Right cardiac atrium (tissue), 5 donors: ENCODE results near the gene EGLN2. TPM values are rescaled to one million over a fixed set of nuclear protein-coding genes. Genes with fewer than 3 reads are reported as not detected.
"Not testable (repeated sequence)": the region's sequence is repeated elsewhere in the genome, so short reads cannot be mapped to it uniquely, and the experiment has no call there.

ENCODE experiments used
- ATAC-seq, 2 donors: fragments of 200-7000 bp; cut with Tn5 transposase; one replicate each; pipeline versions ENCODE4 v1.8.0 to v1.9.1; 2020; ENCODE audit warnings: moderate library complexity in 2 of 2, mild to moderate bottlenecking in 1 of 2
- DNase-seq, 3 donors: peaks; one replicate each; pipeline ENCODE4 v3.0.0-alpha.2; 2020
- H3K27ac ChIP-seq: one replicate; pipeline ENCODE4 v1.5.1; 2013; ENCODE audit warnings: mild to moderate bottlenecking, low read length, control low read depth, moderate library complexity
- H3K27me3 ChIP-seq: one replicate; pipeline ENCODE4 v1.6.1; 2013; ENCODE audit not compliant: control insufficient read depth, insufficient read depth
- H3K4me1 ChIP-seq: one replicate; pipeline ENCODE4 v1.6.1; 2013; ENCODE audit warnings: low read length; ENCODE audit not compliant: control insufficient read depth, insufficient read depth
- H3K4me3 ChIP-seq: one replicate; pipeline ENCODE4 v1.5.1; 2013; ENCODE audit warnings: low read length, control low read depth
- H3K9me3 ChIP-seq: one replicate; pipeline ENCODE4 v1.6.1; 2013; ENCODE audit warnings: low read length; ENCODE audit not compliant: control insufficient read depth
- WGBS: extraction: QIAGEN DNeasy Blood & Tissue Kit; methylation state at CpG from one replicate; pipeline ENCODE4 v1.1.7; 2013; 5-methylcytosine and 5-hydroxymethylcytosine counted together
- intact Hi-C, 4 donors: fragments of 100-400 bp; cut with DNase I; formaldehyde crosslinking; loops; one replicate each; pipeline versions ENCODE4 v1.11.0 to v1.14.0; 2022 to 2023
- polyA plus RNA-seq: library from polyadenylated mRNA; stranded (reverse); fragments of 200-250 nt; gene quantifications from one replicate; pipeline ENCODE4 v1.2.3, GENCODE V29; 2013
- total RNA-seq, 4 donors: library from RNA; stranded (reverse); fragmentation: NEBNext Ultra II Directional; extraction: Animal tissue kit (Norgen Biotek cat#: 25700); gene quantifications; one replicate each; pipeline ENCODE4 v1.2.1, GENCODE V29; 2021
- donor health status: healthy with polysubstance abuse.
- donor health status: DM: no; HTN: yes; CAD: no.
- donor health status: DM: no; HTN: no; CAD: no.
- donor health status: DM: no; HTN: yes; CAD: no; lungs with severe emphysema.
- donor health status: DM: yes; HTN: yes; CAD: no.

The EGLN2 gene
- total and polyA plus RNA-seq, 5 donors: 52.3 to 75.2 (median 56.1) TPM

DNA sequence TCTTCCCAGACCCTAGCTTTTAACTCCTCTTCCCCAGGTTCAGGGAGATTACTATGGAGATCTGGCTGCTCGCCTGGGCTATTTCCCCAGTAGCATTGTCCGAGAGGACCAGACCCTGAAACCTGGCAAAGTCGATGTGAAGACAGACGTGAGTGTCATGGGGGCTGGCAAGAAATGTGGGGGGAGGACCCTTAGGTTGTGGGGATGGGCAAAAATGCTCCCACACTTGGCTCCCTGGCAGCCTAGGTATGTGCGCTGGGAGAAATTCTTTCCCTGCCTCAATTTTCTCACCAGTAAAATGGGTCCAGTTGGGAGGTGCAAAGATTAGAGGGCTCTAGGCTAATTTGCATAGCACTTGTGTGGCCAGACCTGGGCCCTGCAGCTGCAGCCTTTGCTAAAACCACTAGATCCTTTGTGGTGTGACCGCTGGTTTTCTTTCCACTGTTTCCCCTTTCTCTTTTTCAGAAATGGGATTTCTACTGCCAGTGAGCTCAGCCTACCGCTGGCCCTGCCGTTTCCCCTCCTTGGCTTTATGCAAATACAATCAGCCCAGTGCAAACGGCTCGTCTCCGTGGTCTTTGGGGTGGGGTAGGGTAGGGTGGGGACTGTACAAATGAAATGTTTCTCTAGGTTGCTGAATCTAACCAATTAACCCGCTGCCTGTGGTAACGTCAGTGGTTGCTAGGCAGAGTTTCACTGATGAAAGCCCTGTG, 21.9 kb upstream of the EGLN2 start:
- Histone ChIP-seq H3K4me1 (peaks cover 4% of the 10 kb centered on the region), H3K4me3 (peak overlapping the region; percentile 65), H3K9me3 (no peaks in the 10 kb centered on the region), H3K27ac (peak overlapping the region; percentile 99), H3K27me3 (no peaks in the 10 kb centered on the region)
- DNase-seq (peak; percentile 83 to 92 (median 90)), ATAC-seq (peak; percentile 88 to 89)
- WGBS: 12% methylated on average over 13 of the region's 13 CpGs
- intact Hi-C loops: no loop called here

DNA sequence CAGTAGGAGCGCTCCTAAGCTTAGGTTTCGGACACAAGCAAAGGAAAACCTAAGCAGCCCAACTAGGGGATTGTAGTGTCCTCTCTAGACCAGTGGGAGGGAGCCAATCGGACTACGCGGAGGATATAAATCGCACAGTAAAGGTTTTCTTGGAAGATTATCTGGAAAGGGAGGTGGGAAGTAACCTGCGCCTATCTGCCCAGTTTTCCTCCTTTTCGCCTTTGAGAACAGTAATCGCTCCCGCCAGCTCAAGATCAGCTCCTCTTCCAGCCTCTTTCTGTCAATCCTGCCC, 21.4 kb upstream of the EGLN2 start:
- peaks cover 4% of the 10 kb centered on the region for H3K4me1 ChIP-seq
- ATAC-seq (no peak), DNase-seq (no peak)
- no peaks in the 10 kb centered on the region for H3K9me3 ChIP-seq
- under 1% methylated on average over 10 of the region's 10 CpGs for WGBS
- H3K27me3 ChIP-seq: no peaks in the 10 kb centered on the region
- intact Hi-C loops: no loop called here
- peak overlapping the region; percentile 65 for H3K4me3 ChIP-seq
- peak overlapping the region; percentile 99 for H3K27ac ChIP-seq

DNA sequence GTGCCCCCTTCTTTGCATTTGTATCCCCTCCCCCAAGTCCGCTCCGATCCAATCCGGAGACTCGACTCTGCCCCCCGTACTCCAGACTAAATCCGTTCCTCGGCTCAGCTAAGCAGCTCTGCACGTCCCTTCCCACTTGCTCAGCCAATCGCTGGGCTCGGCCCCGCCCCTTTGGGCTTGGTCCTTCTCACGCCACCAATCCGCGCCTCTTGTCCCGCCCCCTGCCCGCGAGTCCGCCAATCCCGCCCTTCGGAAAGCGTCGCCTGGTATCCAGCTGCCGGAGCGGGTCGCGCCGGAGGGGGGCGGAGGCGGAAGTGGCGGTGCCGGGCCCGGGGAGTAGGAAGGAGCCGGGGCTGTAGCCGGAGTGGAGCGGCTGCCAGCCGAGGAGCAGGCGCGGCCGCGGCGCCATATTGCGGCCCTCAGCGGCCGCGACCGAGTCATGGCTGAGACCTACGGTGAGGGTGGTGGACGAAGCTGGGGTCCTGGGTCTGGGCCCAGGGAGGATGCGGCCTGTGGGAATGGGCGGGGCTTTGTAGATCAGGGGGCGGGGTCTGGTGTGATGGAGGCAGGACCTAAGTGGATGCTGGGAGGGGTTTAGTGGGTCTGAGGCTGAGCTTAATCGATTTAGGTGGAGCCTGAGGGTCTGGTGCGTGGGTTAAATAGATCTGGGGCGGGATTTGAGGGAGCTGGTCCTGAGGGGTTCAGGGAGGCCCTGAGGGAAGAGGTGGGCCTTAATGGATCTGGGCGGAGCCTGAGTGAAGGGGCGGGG, 20.9 kb upstream of the EGLN2 start, which contains the start of gene RAB4B:
TSS of gene RAB4B (plus strand) at position 311 of the 769 bp plus-strand sequence. CDS start at position 440, 129 bp downstream.
- H3K4me1 ChIP-seq: peaks cover 4% of the 10 kb centered on the region
- WGBS: under 1% methylated on average over 56 of the region's 56 CpGs
- no peaks in the 10 kb centered on the region for H3K27me3 ChIP-seq
- H3K4me3 ChIP-seq: peak within 1 kb of the TSS; percentile 75
- intact Hi-C loops: no loop called here
- H3K27ac ChIP-seq: peak within 1 kb of the TSS; percentile 99
- peak; percentile 97 for ATAC-seq
- H3K9me3 ChIP-seq: no peaks in the 10 kb centered on the region
- peak; percentile 100 for DNase-seq

DNA sequence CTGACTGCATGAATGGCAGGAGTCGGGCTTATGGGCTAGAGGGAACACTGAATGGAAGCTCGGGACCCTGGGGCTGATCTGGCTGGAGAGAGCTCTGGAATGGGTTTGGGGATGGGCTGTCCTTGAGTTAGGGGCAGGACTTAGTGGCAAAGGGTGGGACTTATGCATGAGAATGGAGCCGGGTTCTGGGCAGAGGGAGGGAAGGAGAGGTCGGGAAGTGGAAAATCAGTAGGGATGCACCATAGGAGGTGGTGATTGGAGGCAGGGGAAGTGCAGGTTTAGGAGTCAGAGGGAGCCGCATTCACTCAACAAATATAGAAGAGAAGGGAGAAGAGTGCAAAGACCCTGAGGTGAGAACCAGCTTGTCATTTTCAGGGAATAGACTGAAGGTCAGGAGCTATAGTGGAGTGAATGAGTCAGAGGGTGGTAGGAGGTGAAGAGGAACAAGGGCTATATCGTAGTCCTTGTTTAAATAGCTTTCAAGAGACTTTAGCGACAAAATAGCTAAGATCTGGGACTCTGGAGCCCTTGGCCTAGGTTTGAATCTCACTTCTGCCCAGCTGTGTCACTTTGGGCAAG, 20.2 kb upstream of the EGLN2 start:
- Histone ChIP-seq H3K9me3 (no peaks in the 10 kb centered on the region), H3K27ac (peak overlapping the region; percentile 96), H3K27me3 (no peaks in the 10 kb centered on the region), H3K4me3 (peak overlapping the region; percentile 75), H3K4me1 (peaks cover 4% of the 10 kb centered on the region)
- intact Hi-C loops: no loop called here
- 9% methylated on average over 7 of the region's 7 CpGs for WGBS
- DNase-seq (no peak), ATAC-seq (no peak)

DNA sequence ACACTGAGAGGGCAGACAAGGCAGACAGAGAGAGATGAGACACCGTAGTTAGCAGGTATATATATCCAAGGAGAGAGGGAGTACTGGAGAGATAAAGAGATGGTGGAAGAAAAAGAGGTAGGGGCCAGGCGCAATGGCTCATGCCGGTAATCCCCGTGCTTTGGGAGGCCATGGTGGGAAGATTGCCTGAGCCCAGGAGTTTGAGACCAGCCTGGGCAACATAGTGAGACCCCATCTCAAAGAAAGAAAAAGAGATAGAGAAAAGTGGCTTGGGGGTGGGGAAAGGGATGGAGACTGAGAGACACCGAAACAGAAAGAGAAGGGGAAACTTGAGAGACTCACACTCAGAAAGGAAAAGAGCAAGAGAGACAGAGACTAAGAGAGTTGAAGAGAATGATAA, 18.4 kb upstream of the EGLN2 start:
- DNase-seq (no peak), ATAC-seq (no peak)
- H3K9me3 ChIP-seq: no peaks in the 10 kb centered on the region
- peaks cover 4% of the 10 kb centered on the region for H3K4me1 ChIP-seq
- no peak overlapping the region for H3K4me3 ChIP-seq
- H3K27me3 ChIP-seq: no peaks in the 10 kb centered on the region
- intact Hi-C loops: no loop called here
- H3K27ac ChIP-seq: no peak overlapping the region
- 96% methylated on average over 5 of the region's 5 CpGs for WGBS

DNA sequence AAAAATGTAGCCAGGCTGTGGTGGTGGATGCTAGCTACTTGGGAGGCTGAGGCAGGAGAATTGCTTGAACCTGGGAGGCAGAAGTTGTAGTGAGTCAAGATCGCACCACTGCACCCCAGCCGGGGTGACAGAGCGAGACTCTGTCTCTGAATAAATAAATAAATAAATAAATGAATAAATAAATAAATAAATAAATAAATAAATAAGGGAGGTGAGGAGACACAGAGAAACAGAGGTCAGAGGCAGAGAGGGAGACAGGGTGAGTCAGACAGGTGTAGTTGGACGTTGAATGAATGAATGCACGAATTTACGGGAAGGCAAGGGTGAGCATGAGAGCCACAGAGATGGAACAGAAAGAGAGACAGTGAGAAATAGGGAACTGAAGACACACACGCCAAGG, 17.9 kb upstream of the EGLN2 start:
- intact Hi-C loops: no loop called here
- Histone ChIP-seq H3K9me3 (no peaks in the 10 kb centered on the region), H3K27me3 (no peaks in the 10 kb centered on the region), H3K27ac (no peak overlapping the region), H3K4me3 (no peak overlapping the region), H3K4me1 (peaks cover 4% of the 10 kb centered on the region)
- 94% methylated on average over 7 of the region's 7 CpGs for WGBS
- peak in 1 of 3 donors; percentile 7 for DNase-seq
- ATAC-seq: no peak

DNA sequence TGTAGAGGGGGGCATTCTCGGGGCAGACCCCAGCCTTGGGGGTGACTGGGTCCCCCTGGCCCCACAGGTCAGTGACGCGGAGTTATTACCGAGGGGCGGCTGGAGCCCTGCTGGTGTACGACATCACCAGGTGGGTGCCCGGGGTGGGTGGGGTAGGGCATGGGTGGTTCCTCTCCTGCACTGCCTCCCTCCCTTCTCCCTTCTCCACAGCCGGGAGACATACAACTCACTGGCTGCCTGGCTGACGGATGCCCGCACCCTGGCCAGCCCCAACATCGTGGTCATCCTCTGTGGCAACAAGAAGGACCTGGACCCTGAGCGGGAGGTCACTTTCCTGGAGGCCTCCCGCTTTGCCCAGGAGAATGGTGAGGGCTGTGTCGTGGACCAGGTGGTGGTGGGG, 15.3 kb upstream of the EGLN2 start:
- DNase-seq (peak in 1 of 3 donors; percentile 19), ATAC-seq (no peak)
- no peak overlapping the region for H3K4me3 ChIP-seq
- peaks cover 4% of the 10 kb centered on the region for H3K4me1 ChIP-seq
- intact Hi-C loops: no loop called here
- H3K9me3 ChIP-seq: no peaks in the 10 kb centered on the region
- 94% methylated on average over 14 of the region's 14 CpGs for WGBS
- H3K27me3 ChIP-seq: no peaks in the 10 kb centered on the region
- no peak overlapping the region for H3K27ac ChIP-seq

DNA sequence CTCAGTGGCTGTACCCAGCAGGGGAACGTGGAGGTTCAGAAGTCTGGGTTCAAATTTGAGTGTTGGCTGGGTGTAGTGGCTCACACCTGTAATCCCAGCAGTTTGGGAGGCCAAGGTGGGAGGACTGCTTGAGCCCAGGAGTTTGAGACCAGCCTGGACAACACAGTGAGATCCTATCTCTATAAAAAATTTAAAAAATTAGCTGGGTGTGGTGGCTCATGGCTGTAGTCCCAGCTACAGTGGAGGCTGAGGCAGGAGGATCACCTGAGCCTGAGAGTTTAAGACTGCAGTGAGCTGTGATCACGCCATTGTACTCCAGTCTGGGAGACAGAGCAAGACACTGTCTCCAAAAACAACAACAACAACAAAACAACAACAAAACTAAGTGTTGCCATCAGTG, 14.8 kb upstream of the EGLN2 start:
- H3K27me3 ChIP-seq, intact Hi-C loops: not testable (repeated sequence)

DNA sequence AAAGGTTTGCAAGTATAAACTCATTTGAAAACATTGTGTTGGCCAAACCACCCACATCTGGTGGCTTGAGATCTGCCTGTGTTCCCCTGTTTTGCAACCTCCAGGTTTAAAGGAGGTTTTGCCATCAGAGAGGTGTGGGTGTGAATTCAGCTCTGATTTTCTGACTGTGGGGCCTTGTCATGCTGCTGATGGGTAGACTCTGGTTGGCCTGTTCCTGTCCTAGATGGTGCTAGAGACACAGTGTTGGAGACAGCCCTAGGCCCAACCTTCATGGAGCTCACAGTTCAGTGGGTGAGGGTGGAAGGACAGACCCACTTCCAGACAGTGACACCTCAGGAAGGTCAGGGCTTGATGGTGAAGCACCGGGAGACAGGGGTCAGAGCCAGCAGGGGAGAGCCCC, 13.5 kb upstream of the EGLN2 start:
- Histone ChIP-seq H3K9me3 (no peaks in the 10 kb centered on the region), H3K4me1 (no peaks in the 10 kb centered on the region), H3K27me3 (no peaks in the 10 kb centered on the region), H3K4me3 (no peak overlapping the region), H3K27ac (no peak overlapping the region)
- no peak for ATAC-seq
- WGBS: 57% methylated on average over 1 of the region's 1 CpG
- intact Hi-C loops: no loop called here
- DNase-seq: no peak

More for the DNA sequence above, 14.8 kb upstream of the EGLN2 start:
- H3K4me1 ChIP-seq, DNase-seq, H3K27ac ChIP-seq, H3K9me3 ChIP-seq, ATAC-seq, H3K4me3 ChIP-seq: not testable (repeated sequence)
- WGBS: 96% methylated on average over 2 of the region's 2 CpGs

DNA sequence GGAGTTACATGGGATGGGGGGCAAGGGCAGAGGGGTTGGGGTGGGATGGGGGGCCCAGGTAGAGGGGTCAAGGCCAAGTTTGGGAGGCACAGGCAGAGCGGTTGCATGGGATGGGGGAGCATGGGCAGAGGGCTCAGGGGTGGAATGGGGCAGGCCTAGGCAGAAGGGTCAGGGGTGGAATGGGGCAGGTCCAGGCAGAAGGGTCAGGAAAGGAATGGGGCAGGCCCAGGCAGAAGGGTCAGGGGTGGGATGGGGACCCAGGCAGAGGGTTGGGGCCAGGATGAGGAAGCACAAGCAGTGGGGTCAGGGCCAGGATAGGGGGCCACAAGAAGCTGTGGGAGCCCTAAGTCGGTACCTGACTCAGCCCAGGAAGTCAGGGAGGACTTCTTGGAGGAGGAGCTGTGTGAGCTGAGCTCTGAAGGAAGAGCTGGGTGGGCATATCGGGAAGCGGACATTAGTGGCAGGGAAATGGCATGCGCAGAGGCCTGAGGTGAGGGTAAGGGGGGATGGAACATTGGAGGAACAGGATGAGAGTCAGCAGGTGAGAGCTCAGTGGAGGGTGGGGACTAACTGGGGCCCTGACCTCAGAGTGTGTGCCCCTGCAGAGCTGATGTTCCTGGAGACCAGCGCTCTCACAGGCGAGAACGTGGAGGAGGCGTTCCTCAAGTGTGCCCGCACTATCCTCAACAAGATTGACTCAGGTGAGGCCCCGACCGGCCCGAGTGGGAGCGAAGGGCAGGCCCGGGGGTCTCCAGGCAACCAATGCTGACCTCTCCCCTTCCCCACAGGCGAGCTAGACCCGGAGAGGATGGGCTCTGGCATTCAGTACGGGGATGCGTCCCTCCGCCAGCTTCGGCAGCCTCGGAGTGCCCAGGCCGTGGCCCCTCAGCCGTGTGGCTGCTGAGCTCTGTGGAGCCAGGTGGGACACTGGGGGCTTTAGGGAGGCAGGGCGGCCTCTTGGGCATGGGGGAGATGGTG, 12.6 kb upstream of the EGLN2 start:
- DNase-seq (peak in 1 of 3 donors; percentile 57), ATAC-seq (no peak)
- H3K27ac ChIP-seq: no peak overlapping the region
- intact Hi-C loops: no loop called here
- H3K4me3 ChIP-seq: no peak overlapping the region
- H3K9me3 ChIP-seq: no peaks in the 10 kb centered on the region
- WGBS: 90% methylated on average over 25 of the region's 25 CpGs
- no peaks in the 10 kb centered on the region for H3K27me3 ChIP-seq
- no peaks in the 10 kb centered on the region for H3K4me1 ChIP-seq
